Activated naive CD4-positive, alpha-beta T cell treated with anti-CD3 and anti-CD28 coated beads, Interleukin-2, amount 50 U/mL, for 72 hours (primary cell): ENCODE measurements around the gene ZBTB16. TPM values are rescaled to one million over a fixed set of nuclear protein-coding genes. Genes with fewer than 3 reads are reported as not detected.

ENCODE experiments used
- ATAC-seq, 2 donors: fragments of 150-1000 bp; cut with Tn5 transposase; 2 replicates each; pipeline ENCODE4 v1.10.0; 2021; ENCODE audit warnings: mild to moderate bottlenecking in 2 of 2, moderate library complexity in 2 of 2
- DNase-seq, 2 donors: peaks; one replicate each; pipeline ENCODE4 v3.0.0; 2021 to 2022; ENCODE audit warnings: low spot score in 2 of 2
- H3K27ac Mint-ChIP-seq, 2 donors: one replicate each; pipeline ENCODE4 v1.8.0; 2022; ENCODE audit warnings: mild to moderate bottlenecking in 2 of 2, mixed read lengths in 2 of 2
- H3K36me3 Mint-ChIP-seq, 2 donors: one replicate each; pipeline ENCODE4 v1.8.0; 2022; ENCODE audit warnings: mixed read lengths in 2 of 2
- H3K9me3 Mint-ChIP-seq, 2 donors: one replicate each; pipeline ENCODE4 v1.8.0; 2022; ENCODE audit warnings: mixed read lengths in 2 of 2
- total RNA-seq, 2 donors: library from RNA; stranded (reverse); gene quantifications; one replicate each; pipeline ENCODE4 v1.2.3, GENCODE V29; 2022

ZBTB16 gene, protein sequence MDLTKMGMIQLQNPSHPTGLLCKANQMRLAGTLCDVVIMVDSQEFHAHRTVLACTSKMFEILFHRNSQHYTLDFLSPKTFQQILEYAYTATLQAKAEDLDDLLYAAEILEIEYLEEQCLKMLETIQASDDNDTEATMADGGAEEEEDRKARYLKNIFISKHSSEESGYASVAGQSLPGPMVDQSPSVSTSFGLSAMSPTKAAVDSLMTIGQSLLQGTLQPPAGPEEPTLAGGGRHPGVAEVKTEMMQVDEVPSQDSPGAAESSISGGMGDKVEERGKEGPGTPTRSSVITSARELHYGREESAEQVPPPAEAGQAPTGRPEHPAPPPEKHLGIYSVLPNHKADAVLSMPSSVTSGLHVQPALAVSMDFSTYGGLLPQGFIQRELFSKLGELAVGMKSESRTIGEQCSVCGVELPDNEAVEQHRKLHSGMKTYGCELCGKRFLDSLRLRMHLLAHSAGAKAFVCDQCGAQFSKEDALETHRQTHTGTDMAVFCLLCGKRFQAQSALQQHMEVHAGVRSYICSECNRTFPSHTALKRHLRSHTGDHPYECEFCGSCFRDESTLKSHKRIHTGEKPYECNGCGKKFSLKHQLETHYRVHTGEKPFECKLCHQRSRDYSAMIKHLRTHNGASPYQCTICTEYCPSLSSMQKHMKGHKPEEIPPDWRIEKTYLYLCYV
- total RNA-seq = 1 to 10 TPM in 1 of 2 donors, under 1 TPM in 1; 0.99 to 3.1 TPM

DNA sequence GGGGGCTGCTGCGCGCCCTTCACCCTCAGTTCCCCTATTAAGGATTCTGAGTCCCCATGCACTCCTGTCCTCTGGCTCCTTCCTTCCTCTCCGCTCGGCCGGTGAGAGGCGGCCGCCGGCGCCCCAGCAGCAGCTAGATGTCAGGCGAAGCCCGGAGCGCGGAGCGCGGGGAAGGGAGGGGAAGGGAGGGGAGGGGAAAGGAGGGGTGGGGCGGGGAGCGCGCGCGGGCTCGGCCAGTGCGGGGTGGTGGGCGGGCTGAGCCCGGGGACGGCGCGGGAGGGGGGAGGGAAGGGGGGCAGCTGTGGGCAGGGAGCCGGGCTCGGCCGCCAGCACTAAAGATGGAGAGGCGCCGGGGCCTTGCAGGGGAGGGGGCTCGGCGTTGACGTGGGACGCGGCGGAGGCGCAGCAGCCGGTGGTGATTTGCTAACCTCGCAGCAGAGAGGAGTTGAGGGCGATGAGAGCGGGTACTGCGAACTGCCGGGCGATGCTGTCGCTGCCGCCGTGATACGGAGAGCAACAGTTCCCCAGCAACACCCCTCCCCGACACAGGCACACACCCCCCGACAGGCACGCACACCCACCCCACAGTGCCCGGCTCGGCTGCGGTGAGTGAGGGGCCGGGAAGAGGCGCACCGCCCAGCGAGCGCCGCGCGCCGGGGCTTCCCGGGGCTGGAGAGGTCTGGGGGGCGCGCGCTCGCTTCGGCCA, at the start of gene ZBTB16:
Gene ZBTB16 (plus strand): TSS at position 434 of the 706 bp plus-strand sequence. CDS start 3,590 bp downstream, outside the sequence.
- ATAC-seq (peak; percentile 66 to 67), DNase-seq (peak in 1 of 2 donors; percentile 21)
- H3K9me3 Mint-ChIP-seq = no peaks in the 10 kb centered on the region
- H3K27ac Mint-ChIP-seq = no peak within 1 kb of the TSS
- no peaks in the 10 kb centered on the region for H3K36me3 Mint-ChIP-seq

DNA sequence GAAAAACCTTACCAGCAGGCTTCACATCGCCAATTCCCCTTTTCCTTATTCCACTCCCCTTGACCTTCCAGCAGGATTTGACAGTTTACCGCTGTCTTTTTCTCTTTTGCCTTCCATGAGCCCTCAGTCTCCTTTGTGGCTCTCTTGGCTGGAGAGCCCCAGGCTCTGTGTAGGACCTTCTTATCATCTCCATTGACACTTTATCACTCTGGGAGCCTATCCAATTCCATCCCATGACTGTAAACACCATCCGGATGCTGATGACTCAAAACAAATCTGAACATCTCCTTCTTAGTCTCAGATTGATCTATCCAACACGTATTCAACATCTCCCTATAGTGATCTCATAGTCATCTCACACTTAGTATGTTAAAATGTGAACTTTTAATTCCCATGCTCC, 48.6 kb upstream of the ZBTB16 start:
- no peaks in the 10 kb centered on the region for H3K9me3 Mint-ChIP-seq
- DNase-seq = no peak
- no peaks in the 10 kb centered on the region for H3K36me3 Mint-ChIP-seq
- no peak overlapping the region for H3K27ac Mint-ChIP-seq
- no peak for ATAC-seq

DNA sequence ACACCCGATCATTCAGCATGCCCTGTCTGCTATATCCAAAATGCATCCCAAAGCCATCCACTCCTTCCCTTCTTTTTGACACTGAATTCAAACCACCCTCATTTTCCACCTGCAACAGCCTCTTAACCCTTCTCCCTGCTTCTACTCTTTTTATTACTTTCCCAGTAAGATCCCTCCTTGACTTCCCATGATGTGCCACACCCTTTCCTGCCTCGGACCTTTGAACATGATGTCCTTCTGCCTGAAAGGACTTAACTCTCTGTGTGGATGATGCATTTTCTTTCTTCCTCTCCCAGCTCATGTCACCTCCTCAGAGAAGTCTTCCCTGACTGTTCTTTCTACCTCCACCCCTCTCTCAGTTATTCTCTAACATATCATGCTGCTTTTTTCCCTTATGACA, 48.1 kb upstream of the ZBTB16 start:
- H3K9me3 Mint-ChIP-seq = no peaks in the 10 kb centered on the region
- ATAC-seq (no peak), DNase-seq (no peak)
- no peaks in the 10 kb centered on the region for H3K36me3 Mint-ChIP-seq
- no peak overlapping the region for H3K27ac Mint-ChIP-seq

DNA sequence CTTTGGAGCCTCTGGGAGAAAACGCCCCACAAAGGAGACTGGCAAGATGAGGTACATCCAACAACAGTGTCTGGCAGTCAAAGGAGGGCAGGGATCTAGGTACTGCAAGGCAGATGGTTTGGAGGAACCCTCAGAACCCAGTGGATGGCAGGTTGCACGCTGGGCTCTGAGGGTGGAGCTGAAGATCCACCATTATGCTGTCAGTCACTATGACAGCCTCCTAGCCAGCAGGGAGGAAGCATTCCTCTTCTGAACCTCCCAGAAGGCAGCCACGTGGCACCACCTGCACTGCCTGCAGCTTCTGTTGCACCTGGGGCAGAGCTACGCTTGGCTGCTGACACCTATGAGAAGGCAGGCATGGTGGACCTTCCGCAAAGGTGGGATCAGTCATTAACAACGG, 44.4 kb upstream of the ZBTB16 start:
- ATAC-seq = no peak
- H3K9me3 Mint-ChIP-seq = no peaks in the 10 kb centered on the region

DNA sequence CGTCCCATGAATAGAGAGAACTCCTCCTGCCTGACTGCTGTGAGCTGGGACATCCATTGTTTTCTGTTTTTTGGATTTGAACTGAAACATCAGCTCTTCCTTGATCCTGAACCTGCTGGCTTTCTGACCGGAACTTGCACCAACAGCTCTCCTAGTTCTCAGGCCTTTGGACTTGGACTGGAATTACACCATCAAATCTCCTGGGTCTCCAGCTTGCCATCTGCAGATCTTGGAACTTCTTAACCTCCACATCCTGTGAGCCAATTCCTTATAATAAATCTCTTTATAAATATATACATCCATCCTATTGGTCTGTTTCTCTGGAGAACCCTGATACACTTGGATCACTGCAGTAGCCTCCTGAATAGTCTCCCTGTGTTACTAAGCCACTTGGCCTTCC, 42.5 kb upstream of the ZBTB16 start:
- no peaks in the 10 kb centered on the region for H3K9me3 Mint-ChIP-seq
- no peaks in the 10 kb centered on the region for H3K36me3 Mint-ChIP-seq
- H3K27ac Mint-ChIP-seq = no peak overlapping the region
- DNase-seq (no peak), ATAC-seq (no peak)

More for the DNA sequence above, 44.4 kb upstream of the ZBTB16 start:
- DNase-seq = no peak
- Mint-ChIP-seq H3K36me3 (no peaks in the 10 kb centered on the region), H3K27ac (no peak overlapping the region)

DNA sequence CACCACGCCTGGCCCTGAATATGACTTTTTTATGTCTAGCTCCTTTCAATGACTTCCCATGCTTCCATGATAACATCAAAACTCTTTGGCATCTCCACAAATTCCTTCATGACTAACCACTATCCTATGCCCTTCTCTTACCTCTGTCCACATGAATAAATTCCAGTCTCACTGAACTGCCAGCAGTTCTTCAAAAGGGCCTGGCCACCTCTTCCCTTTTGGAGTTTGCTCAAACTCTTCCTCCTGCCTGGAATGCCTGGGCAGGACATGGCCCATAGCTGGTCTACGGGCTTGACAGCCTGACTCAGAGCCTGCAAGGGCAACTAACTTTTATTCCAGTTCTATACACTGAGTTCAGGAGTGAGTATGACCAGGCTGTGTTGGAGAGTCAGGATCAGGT, 41.8 kb upstream of the ZBTB16 start:
- no peak overlapping the region for H3K27ac Mint-ChIP-seq
- no peaks in the 10 kb centered on the region for H3K36me3 Mint-ChIP-seq
- DNase-seq (no peak), ATAC-seq (no peak)
- no peaks in the 10 kb centered on the region for H3K9me3 Mint-ChIP-seq

DNA sequence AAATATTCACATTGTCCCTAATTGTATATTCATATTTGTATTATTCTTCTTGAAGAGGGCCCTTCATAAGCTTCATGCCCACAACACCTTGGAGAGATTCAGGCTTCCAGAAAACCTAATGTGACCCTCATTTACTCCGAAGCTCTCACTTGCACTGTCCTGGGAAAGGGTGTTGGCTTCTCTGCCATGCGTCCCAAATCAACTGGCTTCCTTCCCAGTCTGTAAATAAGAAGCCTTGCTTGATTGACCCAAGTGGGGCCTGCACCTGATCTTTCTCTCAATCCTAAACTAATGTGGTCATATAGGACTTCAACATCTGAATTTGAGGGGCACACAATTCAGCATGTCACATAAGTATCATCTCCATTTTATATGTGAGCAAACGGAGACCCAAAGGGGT, 40.5 kb upstream of the ZBTB16 start:
- no peaks in the 10 kb centered on the region for H3K9me3 Mint-ChIP-seq
- H3K27ac Mint-ChIP-seq = no peak overlapping the region

DNA sequence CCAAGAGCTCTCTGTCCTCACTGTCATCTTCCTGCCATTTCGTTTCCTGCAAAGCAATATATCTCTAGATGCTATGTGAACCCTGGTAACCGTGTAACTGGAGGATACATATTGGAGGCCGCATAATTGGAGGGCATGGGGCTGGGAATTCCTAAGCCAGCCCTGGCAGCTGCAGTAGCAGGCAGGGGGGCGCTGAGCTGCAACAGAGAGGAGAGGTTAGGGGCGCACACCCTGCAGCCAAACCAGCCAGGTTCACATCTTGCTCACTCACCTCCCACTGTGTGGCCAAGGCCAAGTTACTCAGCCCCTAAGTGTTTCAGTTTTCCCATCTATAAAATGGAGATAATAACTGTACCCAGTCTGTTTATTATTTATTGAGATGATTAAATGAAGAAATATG, 39.9 kb upstream of the ZBTB16 start:
- DNase-seq (no peak), ATAC-seq (no peak)
- H3K36me3 Mint-ChIP-seq = no peaks in the 10 kb centered on the region
- no peaks in the 10 kb centered on the region for H3K9me3 Mint-ChIP-seq
- no peak overlapping the region for H3K27ac Mint-ChIP-seq

More for the DNA sequence above, 40.5 kb upstream of the ZBTB16 start:
- ATAC-seq (no peak), DNase-seq (no peak)
- H3K36me3 Mint-ChIP-seq = no peaks in the 10 kb centered on the region

DNA sequence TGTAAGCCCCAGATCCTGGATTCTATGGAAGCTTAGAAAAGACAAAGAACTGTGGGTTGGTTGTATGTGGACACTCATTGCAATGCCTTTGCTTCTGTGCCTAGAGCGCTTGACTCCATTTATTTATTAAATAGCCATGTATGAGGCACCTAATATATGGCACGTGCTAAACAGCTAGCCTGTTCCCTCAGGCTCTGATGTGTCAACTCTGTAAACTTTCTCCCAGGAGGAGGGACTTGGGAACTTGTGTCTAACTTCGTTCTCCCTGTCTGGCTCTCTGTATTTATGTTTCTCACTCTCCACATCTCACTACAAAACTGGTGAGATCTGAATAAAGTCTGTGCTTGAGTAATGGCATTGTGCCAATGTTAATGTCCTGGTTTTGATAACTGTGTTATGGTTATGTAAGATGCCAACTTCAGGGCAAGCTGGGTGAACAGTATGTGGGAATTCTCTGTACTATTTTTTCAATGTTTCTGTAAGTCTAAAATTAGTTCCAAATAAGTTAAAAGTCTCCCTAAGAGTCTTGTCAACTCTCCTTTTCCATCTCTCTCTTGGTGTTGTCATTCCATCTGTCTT, 34.1 kb upstream of the ZBTB16 start:
- ATAC-seq (no peak), DNase-seq (no peak)
- Mint-ChIP-seq H3K27ac (no peak overlapping the region), H3K9me3 (no peaks in the 10 kb centered on the region), H3K36me3 (no peaks in the 10 kb centered on the region)

DNA sequence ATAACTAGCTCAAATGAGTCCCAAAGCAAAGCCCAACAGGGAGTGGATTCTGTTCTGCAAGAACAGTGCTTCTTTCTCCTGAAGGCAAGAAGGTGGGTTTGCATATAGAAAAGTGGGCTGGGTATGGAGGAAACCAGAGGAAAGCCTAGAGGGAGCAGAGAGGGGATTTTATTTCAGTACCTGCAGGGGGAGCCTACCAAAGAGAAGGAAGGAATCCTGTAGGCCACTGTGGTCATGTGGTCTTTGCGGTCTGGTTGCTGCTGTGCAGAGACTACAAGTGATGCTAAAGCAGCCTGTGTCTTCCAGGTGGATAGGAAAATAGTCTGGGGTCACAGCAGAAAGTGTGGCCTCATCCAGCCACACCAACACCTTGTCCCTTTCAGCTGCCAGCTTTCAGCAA, 33.2 kb upstream of the ZBTB16 start:
- ATAC-seq (peak in 1 of 2 donors; percentile 44), DNase-seq (no peak)
- no peaks in the 10 kb centered on the region for H3K36me3 Mint-ChIP-seq
- no peaks in the 10 kb centered on the region for H3K9me3 Mint-ChIP-seq
- no peak overlapping the region for H3K27ac Mint-ChIP-seq

DNA sequence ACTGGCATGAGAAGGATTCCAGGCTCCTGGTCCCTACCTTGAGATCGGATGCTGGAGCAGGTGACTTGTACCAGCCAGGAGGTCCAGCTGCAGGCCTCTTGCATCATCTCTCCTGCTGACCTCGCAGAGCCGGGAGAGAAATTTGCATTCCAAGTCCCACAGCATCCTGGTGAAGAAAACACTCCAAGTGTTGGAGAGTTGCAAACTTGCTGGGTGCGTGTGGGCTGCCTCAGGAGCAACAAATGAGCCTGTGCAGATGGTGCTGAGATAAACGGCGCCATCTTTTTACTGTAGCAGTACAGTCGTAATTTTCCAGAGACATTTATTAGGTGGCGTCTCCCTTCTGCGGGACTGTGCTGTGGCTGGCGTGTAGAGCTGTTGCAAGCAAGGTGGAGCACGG, 32.1 kb upstream of the ZBTB16 start:
- no peak overlapping the region for H3K27ac Mint-ChIP-seq
- ATAC-seq = no peak
- no peak for DNase-seq
- no peaks in the 10 kb centered on the region for H3K36me3 Mint-ChIP-seq
- no peaks in the 10 kb centered on the region for H3K9me3 Mint-ChIP-seq

DNA sequence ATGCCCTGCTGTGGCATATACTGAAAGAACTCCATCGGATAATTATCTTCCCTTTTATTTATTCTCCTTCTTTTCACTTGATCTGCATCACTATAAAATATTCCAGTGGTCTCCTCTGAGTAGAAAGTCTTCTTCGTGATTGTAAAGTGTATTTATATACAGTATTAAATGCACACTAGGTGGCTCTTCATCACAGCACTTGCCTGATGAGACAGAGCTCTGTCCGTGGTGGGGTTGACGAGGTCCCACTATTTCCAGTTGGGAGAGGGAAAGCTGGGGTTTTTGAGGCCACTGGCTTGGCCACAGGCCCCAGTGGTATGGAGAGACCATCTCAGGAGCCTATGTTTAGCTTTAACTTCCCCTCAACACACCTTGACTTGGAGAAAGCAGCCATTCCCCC, 31.6 kb upstream of the ZBTB16 start:
- no peak overlapping the region for H3K27ac Mint-ChIP-seq
- ATAC-seq (no peak), DNase-seq (no peak)
- H3K36me3 Mint-ChIP-seq = no peaks in the 10 kb centered on the region
- no peaks in the 10 kb centered on the region for H3K9me3 Mint-ChIP-seq

DNA sequence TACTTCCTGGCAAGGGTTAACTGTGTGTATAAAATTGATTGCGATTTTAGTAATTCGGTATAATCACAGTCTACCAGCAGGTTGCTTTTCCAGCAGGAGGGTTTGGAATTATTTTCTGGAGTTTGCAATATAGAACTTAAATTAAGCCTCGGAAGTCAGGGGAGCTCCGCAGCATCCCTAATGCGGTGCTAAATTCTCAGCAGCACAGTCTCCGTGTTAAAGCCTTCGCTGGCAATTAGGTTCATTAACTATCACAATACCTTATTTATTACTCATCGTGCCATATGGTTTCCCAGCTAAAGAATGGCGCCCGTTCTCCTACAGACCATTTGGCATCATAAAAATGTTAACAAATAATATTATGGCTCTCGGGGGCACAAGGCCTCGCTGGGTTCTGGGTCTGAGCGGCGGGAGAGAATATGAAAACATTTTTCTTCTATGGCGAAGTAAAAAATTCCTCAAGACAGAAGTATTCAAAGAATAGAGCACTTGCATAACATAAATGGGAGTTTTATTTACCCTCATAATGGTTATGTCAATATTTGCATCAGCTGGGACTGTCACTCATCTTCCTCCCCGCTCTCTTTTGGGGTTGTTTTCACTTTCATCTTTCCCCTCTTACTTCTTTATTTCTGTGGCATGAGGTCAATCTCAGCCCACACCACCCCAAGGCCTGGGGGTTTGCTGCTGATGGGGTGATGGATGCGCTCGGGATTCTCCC, 28.1 kb upstream of the ZBTB16 start:
- ATAC-seq (no peak), DNase-seq (no peak)
- H3K36me3 Mint-ChIP-seq = no peaks in the 10 kb centered on the region
- H3K27ac Mint-ChIP-seq = no peak overlapping the region
- H3K9me3 Mint-ChIP-seq = no peaks in the 10 kb centered on the region

DNA sequence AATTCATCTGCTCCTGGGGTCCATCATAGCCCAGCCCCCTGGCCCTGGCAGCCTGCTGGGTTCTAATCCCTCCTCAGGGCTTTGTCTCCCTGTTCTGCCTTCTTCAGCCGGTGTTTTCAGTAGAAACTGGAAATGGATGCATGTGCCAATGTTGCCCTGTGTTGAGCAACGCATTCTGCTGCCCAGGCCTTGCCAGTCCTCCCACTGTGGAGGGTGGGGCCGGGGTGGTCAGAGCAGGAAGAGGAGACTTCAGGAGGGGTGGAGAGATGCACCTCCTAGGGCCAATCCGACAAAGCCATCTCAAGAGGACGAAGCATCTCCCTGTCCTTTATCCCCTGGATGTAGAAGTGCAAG, 27.6 kb upstream of the ZBTB16 start:
- DNase-seq (no peak), ATAC-seq (no peak)
- Mint-ChIP-seq H3K27ac (no peak overlapping the region), H3K36me3 (no peaks in the 10 kb centered on the region), H3K9me3 (no peaks in the 10 kb centered on the region)

DNA sequence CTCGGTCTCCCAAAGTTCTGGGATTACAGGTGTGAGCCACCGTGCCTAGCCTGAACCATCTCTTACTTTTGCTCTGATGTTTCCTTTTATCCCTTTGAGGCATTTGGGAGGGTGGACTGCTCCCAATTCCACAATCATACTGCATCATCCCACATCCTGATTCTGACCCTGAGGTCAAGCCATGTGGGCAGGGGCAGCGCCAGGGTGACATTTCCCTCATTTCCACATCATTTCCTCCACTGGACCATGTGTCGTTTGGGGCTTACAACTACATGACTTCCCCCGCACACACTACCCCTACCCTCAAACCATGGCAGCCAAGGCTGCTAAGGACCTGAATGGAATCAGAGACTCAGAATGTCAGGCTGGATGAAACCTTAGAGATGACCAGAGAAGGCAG, 26.4 kb upstream of the ZBTB16 start:
- ATAC-seq (no peak), DNase-seq (no peak)
- peak overlapping the region in 1 of 2 donors; percentile 10 for H3K27ac Mint-ChIP-seq
- no peaks in the 10 kb centered on the region for H3K36me3 Mint-ChIP-seq
- H3K9me3 Mint-ChIP-seq = no peaks in the 10 kb centered on the region

DNA sequence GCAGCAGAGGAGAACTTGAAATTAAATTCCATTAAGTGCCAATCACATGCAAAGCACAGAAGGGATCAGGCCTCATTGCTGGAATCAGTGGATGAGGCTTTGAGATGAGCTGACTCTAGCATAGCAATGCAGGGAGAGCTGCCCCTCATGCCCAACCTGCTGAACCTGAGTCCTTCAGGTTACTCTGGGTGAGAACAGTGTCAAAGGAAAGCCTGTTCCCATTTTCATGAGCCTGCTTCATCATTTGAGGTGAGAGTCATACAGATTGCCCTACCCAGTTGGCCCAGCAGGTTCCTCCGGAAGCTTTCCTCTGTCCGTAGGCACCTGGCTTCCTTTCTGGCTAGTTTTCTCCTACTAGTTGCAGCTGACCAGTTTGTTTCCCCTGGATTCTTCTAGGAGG, 25.9 kb upstream of the ZBTB16 start:
- DNase-seq (no peak), ATAC-seq (no peak)
- Mint-ChIP-seq H3K36me3 (no peaks in the 10 kb centered on the region), H3K27ac (no peak overlapping the region), H3K9me3 (no peaks in the 10 kb centered on the region)

DNA sequence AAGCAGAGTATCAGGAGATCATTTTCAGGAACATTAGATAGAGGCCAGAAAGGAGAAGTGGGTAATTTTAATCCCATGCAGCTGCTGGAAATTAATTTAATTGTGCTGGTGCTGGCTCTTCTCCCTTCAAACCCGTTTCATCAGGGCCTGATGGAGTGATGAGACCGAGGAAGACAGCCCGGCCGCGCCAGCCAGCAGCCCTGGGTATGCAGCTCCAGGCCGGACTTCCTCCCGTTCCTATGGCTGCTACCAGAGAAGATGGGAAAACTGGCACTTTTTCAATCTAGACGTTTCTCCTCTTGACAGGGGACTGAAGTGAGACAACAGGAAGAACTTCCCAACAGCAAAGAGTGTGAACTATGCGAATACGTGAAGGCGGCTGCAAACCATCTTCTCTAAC, 24.6 kb upstream of the ZBTB16 start:
- Mint-ChIP-seq H3K27ac (no peak overlapping the region), H3K9me3 (no peaks in the 10 kb centered on the region), H3K36me3 (no peaks in the 10 kb centered on the region)
- DNase-seq (no peak), ATAC-seq (no peak)
